Tibial artery (tissue), 4 donors: ENCODE data around the gene PREP.
"Not testable (repeated sequence)": the region's sequence is repeated elsewhere in the genome, so short reads cannot be mapped to it uniquely, and the experiment has no call there.

ENCODE experiments used
- DNase-seq, 2 donors: peaks; one replicate each; pipeline ENCODE4 v3.0.0-alpha.2; 2019
- H3K27ac ChIP-seq, 2 donors: fragments of 200-600 bp; sonication (generic) in 1 of 2; 1 replicate in 1 of 2; 2 replicates in 1 of 2; pipeline ENCODE4 v1.5.1; 2018 to 2019; ENCODE audit warnings: mild to moderate bottlenecking in 1 of 2
- H3K27me3 ChIP-seq, 2 donors: fragments of 200-600 bp; sonication (generic) in 1 of 2; one replicate each; pipeline versions ENCODE4 v1.5.1 to v1.6.0; 2016 to 2019
- H3K36me3 ChIP-seq, 3 donors: fragments of 200-600 bp; sonication (generic) in 2 of 3; one replicate each; pipeline ENCODE4 v1.5.1; 2016 to 2019; ENCODE audit warnings: mild to moderate bottlenecking in 2 of 3
- H3K4me1 ChIP-seq, 4 donors: fragments of 200-600 bp; sonication (generic) in 2 of 4; 1 replicate in 3 of 4; 2 replicates in 1 of 4; pipeline ENCODE4 v1.5.1; 2016 to 2019
- H3K4me3 ChIP-seq, 2 donors: fragments of 200-600 bp; sonication (generic) in 1 of 2; 1 replicate in 1 of 2; 2 replicates in 1 of 2; pipeline ENCODE4 v1.5.1; 2018 to 2019; ENCODE audit warnings: mild to moderate bottlenecking in 2 of 2
- H3K9me3 ChIP-seq, 3 donors: fragments of 200-600 bp; sonication (generic) in 1 of 3; one replicate each; pipeline ENCODE4 v1.5.1; 2016 to 2019
- intact Hi-C: fragments of 100-400 bp; cut with DNase I; formaldehyde crosslinking; loops from one replicate; pipeline ENCODE4 v1.15.0; 2023; ENCODE audit warnings: low total_unique reads
- TF ChIP-seq, protein P1 (sequence below), 2 experiments: fragments of 200-600 bp in 1 of 2; fragments of 450-650 bp in 1 of 2; IDR thresholded peaks; one replicate each; pipeline ENCODE4 v1.5.1; 2017 to 2019; ENCODE audit warnings: antibody characterized with exemption in 2 of 2, mild to moderate bottlenecking in 1 of 2, moderate library complexity in 1 of 2

The PREP gene

DNA sequence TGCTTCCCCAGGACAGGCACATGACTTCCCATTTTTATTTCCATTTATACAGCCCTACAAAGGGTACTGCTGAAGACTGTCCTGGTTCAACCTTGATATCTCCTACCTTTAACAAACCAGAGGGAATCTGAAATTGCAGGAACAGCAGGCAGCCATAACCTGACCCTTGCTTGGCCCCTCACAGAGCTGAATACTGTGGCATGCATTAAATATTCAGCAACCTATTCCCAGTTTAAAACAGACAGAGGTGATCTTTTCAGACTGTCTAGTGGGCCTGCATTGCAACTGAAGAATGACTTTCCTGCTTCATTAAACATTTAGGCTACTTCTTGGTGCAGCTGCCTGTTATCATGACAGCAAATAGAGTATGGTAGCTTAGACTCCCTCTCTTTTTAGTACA lies 146.3 kb downstream of the PREP start:
- H3K4me1 ChIP-seq: no peaks in the 10 kb centered on the region
- no peak overlapping the region for H3K27ac ChIP-seq
- no peaks in the 10 kb centered on the region for H3K36me3 ChIP-seq
- intact Hi-C loops: no loop called here
- H3K27me3 ChIP-seq: no peaks in the 10 kb centered on the region
- H3K9me3 ChIP-seq: no peaks in the 10 kb centered on the region
- TF ChIP-seq, protein P1, sequence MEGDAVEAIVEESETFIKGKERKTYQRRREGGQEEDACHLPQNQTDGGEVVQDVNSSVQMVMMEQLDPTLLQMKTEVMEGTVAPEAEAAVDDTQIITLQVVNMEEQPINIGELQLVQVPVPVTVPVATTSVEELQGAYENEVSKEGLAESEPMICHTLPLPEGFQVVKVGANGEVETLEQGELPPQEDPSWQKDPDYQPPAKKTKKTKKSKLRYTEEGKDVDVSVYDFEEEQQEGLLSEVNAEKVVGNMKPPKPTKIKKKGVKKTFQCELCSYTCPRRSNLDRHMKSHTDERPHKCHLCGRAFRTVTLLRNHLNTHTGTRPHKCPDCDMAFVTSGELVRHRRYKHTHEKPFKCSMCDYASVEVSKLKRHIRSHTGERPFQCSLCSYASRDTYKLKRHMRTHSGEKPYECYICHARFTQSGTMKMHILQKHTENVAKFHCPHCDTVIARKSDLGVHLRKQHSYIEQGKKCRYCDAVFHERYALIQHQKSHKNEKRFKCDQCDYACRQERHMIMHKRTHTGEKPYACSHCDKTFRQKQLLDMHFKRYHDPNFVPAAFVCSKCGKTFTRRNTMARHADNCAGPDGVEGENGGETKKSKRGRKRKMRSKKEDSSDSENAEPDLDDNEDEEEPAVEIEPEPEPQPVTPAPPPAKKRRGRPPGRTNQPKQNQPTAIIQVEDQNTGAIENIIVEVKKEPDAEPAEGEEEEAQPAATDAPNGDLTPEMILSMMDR (IDR thresholded peaks at IDR 0.05): no peak
- DNase-seq: no peak
- H3K4me3 ChIP-seq: no peak overlapping the region

DNA sequence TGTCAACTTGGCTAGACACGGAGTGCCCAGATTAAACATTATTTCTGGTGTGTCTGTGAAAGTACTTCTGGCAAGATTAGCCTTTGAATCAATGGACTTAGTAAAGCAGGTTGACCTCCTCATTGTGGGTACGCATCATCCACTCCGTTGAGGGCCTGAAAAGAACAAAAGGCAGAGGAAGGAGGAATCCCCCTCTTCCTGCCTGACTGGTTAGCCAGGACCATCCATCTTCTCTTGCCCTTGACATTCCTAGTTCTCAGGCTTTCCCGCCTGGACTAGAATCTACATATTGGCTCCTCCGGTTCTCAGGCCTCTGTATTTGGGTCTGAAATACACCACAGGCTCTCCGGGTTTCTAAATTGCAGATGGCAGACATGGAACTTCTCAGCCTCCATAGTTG lies 149.1 kb downstream of the PREP start:
- DNase-seq: no peak
- Histone ChIP-seq H3K27me3 (no peaks in the 10 kb centered on the region), H3K9me3 (no peaks in the 10 kb centered on the region), H3K36me3 (no peaks in the 10 kb centered on the region), H3K4me3 (no peak overlapping the region), H3K4me1 (no peaks in the 10 kb centered on the region), H3K27ac (no peak overlapping the region)
- TF ChIP-seq, protein P1 (IDR thresholded peaks at IDR 0.05): no peak
- intact Hi-C loops: no loop called here

DNA sequence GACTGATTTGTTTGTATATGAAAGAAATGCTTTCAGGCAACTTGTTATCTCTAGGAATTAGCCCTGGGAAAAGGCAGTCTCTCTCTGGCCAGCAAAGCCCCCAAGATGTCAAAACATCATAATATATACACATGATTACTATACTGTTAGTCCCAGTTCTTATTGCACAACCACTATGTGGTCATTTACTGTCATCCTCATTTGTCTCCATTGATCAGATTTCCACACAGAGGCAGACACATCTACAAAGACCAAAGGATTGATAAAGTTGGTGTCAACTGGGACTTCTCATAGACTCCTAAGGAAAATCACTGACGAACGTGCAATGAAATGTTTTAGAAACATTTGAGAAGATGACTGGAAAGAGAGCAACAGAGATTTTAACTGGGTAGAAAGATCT lies 151.2 kb downstream of the PREP start:
- no peak overlapping the region for H3K4me3 ChIP-seq
- no peaks in the 10 kb centered on the region for H3K4me1 ChIP-seq
- no peaks in the 10 kb centered on the region for H3K36me3 ChIP-seq
- no peak for DNase-seq
- TF ChIP-seq, protein P1 (IDR thresholded peaks at IDR 0.05): no peak
- no peaks in the 10 kb centered on the region for H3K27me3 ChIP-seq
- no peak overlapping the region for H3K27ac ChIP-seq
- intact Hi-C loops: no loop called here
- H3K9me3 ChIP-seq: no peaks in the 10 kb centered on the region

DNA sequence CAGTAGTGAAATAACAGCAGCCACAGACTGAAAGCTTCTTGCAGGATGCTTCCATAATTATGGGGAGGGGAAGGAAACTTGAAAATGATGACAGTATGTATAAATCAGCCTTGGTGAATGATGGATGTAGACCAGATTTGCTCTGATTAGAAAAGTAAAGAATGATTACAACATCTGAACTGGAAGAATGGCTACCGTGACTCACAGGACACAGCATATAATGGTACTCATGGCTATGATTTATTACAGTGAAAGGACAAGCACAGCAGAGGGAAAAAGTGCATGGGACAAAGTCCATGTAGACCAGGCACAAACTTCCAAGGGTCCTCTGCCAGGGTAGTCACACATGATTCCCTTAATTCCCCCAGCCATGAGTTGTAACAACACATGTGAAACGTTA lies 152.3 kb downstream of the PREP start:
- Histone ChIP-seq H3K36me3 (no peaks in the 10 kb centered on the region), H3K4me3 (no peak overlapping the region), H3K27me3 (no peaks in the 10 kb centered on the region), H3K4me1 (no peaks in the 10 kb centered on the region), H3K9me3 (no peaks in the 10 kb centered on the region), H3K27ac (no peak overlapping the region)
- no peak for DNase-seq
- TF ChIP-seq, protein P1 (IDR thresholded peaks at IDR 0.05): no peak
- intact Hi-C loops: no loop called here

DNA sequence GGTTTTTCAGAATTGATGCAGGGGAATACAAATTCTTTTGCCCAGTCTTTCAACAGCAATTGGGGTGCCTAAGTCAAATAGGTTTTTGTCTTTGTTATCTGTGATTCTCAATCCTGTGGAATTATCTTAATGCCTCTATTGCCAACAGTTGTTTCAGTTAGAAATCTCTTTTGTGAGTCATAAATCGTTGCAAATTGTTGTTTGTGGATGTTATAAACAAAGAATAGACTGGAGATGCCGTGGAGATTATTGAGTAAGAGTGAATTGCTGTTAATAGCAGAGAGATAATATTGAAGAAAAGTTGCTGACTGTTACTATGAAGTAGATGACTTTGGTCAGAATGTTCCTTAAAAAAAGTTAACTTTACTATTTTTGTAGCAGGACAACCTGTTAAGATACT lies 159.4 kb downstream of the PREP start:
- Histone ChIP-seq H3K27ac (no peak overlapping the region), H3K27me3 (no peaks in the 10 kb centered on the region), H3K4me3 (no peak overlapping the region), H3K9me3 (peaks cover 0 to 9% (median 0%) of the 10 kb centered on the region in 3 donors), H3K36me3 (no peaks in the 10 kb centered on the region), H3K4me1 (no peaks in the 10 kb centered on the region)
- DNase-seq: no peak
- TF ChIP-seq, protein P1 (IDR thresholded peaks at IDR 0.05): no peak
- intact Hi-C loops: no loop called here

DNA sequence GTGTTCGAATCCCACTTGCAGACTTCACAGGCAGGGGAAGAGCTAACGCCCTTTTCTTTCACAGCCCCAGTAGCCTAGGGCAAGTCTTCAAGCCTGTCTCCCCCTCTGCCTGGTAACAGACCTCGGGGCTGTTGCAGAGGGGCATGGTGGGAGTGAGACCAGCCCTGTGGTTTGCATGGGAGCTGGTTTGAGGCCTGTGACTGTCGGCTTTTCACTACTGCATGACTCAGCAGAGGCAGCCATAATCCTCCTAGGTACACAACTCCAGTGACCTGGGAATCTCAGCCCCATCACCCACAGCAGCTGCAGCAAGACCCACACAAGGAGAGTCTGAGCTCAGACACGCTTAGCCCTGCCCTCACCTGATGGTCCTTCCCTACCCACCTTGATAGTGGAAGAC lies 167.7 kb downstream of the PREP start:
- DNase-seq: no peak
- Histone ChIP-seq H3K4me1 (no peaks in the 10 kb centered on the region), H3K4me3 (no peak overlapping the region), H3K27me3 (no peaks in the 10 kb centered on the region), H3K27ac (no peak overlapping the region), H3K9me3 (peaks cover 0 to 6% (median 6%) of the 10 kb centered on the region in 3 donors), H3K36me3 (no peaks in the 10 kb centered on the region)
- intact Hi-C loops: no loop called here
- TF ChIP-seq, protein P1 (IDR thresholded peaks at IDR 0.05): no peak

DNA sequence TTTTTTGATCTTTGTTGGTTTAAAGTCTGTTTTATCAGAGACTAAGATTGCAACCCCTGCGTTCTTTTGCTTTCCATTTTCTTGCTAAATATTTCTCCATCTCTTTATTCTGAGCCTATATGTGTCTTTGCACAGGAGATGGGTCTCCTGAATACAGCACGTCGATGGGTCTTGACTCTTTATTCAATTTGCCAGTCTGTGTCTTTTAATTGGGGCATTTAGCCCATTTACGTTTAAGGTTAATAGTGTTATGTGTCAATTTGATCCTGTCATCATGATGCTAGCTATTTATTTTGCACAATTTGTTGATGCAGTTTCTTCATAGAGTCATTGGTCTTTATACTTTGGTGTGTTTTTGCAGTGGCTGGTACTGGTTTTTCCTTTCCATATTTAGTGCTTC lies 171.1 kb downstream of the PREP start:
- H3K27me3 ChIP-seq, intact Hi-C loops, H3K36me3 ChIP-seq, DNase-seq, H3K9me3 ChIP-seq, H3K4me1 ChIP-seq, H3K4me3 ChIP-seq, H3K27ac ChIP-seq: not testable (repeated sequence)
